ENCODE measurements around the gene MFAP1.
A peak's percentile ranks its signal among the peaks of the same experiment; 100 is the strongest.
"Not testable (repeated sequence)": the region's sequence is repeated elsewhere in the genome, so short reads cannot be mapped to it uniquely, and the experiment has no call there.

The MFAP1 gene

GRCh38 chr15:43828061-43828657, 3.7 kb upstream of the MFAP1 start:
- H3F3A ChIP-seq (ENCODE audit: control insufficient read depth, insufficient read depth) = peaks cover 23% of the 10 kb centered on the region
- H3K27ac ChIP-seq (ENCODE audit: low read depth, low read length) = peak overlapping the region; percentile 83
- TF ChIP-seq EZH2phosphoT487 (IDR thresholded peaks at IDR 0.05; ENCODE audit: borderline replicate concordance, low read length) (no peak), CTCF (IDR thresholded peaks at IDR 0.05; ENCODE audit: low read depth, low read length, poor library complexity, severe bottlenecking) (no peak)
- H3K9me2 ChIP-seq (replicated peaks; ENCODE audit: control insufficient read depth, low read length) = no peaks in the 10 kb centered on the region
- H3K4me3 ChIP-seq (ENCODE audit: low read length) = peak overlapping the region; percentile 85
- H3K4me2 ChIP-seq (ENCODE audit: low read length) = peak overlapping the region; percentile 92
- H3K9me3 ChIP-seq (ENCODE audit: control insufficient read depth, insufficient read depth, low read length) = no peaks in the 10 kb centered on the region
- no peaks in the 10 kb centered on the region for H3K27me3 ChIP-seq (ENCODE audit: control insufficient read depth, low read length)
- H3K79me2 ChIP-seq (ENCODE audit: control insufficient read depth, low read length) = peaks cover 98% of the 10 kb centered on the region
- peaks cover 16% of the 10 kb centered on the region for H4K20me1 ChIP-seq (ENCODE audit: control insufficient read depth, insufficient read depth, low read depth, low read length)
- H3K4me1 ChIP-seq (ENCODE audit: control insufficient read depth, low read length) = peaks cover 63% of the 10 kb centered on the region
- H3K36me3 ChIP-seq (ENCODE audit: control insufficient read depth, low read length) = peaks cover 73% of the 10 kb centered on the region

DNA sequence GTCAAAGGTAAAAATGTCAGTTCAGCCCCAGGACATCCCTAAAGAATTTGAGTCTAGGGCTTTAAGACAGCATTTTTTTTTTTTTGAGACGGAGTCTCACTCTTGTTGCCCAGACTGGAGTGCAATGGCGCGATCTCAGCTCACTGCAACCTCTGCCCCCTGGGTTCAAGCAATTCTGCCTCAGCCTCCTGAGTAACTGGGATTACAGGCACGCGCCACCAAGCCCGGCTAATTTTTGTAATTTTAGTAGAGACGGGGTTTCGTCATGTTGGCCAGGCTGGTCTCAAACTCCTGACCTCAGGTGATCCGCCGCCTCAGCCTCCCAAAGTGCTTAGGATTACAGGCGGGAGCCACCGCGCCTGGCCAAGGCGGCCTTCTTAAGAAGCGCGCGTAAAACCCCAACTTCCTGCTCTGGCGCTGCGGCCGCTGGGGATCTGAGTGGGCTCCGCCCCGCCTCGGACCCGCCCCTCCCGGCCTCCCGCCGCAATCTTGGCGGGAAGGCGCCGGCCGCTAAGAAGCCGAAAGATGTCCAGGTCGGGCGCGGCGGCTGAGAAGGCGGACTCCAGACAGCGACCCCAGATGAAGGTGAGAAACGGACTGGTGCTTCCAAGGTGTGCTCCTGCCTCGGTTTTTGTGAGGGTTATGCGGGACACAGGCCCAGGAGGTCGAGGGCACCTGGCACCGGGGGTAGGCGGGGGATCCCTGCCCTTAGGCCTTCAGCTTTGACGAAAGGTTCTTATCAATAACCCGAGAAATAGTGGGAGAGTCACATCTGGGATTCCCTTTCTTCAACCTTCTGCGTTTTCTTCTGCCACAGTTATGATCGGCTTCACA, 2.2 kb upstream of the MFAP1 start, which contains the start of gene WDR76:
Gene WDR76, plus strand, starts transcription at position 495 of the 834 bp plus-strand sequence. Its CDS starts 31 bp downstream, at position 526.
- H3K79me2 ChIP-seq (ENCODE audit: control insufficient read depth, low read length) = peaks cover 98% of the 10 kb centered on the region
- no peak for TF ChIP-seq EZH2phosphoT487 (IDR thresholded peaks at IDR 0.05; ENCODE audit: borderline replicate concordance, low read length)
- TF ChIP-seq CTCF (IDR thresholded peaks at IDR 0.05; ENCODE audit: low read depth, low read length, poor library complexity, severe bottlenecking) = no peak
- H3K27ac ChIP-seq (ENCODE audit: low read depth, low read length) = peak within 1 kb of the TSS; percentile 83

DNA sequence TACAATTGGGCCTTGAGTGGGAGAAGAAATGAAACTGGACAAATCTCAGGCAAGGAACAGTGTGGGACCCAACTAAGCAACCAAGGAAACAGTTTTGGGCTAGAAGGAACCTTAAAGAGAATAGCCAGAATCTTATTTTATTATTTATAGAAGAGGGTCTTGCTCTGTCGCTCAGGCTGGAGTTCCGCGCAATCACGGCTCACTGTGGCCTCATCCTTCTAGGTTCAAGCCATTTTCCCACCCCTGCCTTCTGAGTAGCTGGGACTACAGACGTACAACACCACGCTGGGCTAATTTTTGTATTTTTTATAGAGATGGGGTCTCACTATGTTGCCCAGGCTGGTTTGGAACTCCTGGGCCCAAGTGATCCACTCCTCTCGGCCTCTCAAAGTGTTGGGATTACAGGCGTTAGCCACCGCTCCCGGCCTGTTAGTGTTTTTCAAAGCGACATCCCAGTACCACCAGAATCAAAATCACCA, 1.6 kb upstream of the MFAP1 start:
- peak overlapping the region; percentile 85 for H3K4me3 ChIP-seq (ENCODE audit: low read length)
- TF ChIP-seq EZH2phosphoT487 (IDR thresholded peaks at IDR 0.05; ENCODE audit: borderline replicate concordance, low read length) (no peak), CTCF (IDR thresholded peaks at IDR 0.05; ENCODE audit: low read depth, low read length, poor library complexity, severe bottlenecking) (no peak)
- peaks cover 98% of the 10 kb centered on the region for H3K79me2 ChIP-seq (ENCODE audit: control insufficient read depth, low read length)
- H3K36me3 ChIP-seq (ENCODE audit: control insufficient read depth, low read length) = peaks cover 69% of the 10 kb centered on the region
- no peaks in the 10 kb centered on the region for H3K9me3 ChIP-seq (ENCODE audit: control insufficient read depth, insufficient read depth, low read length)
- no peaks in the 10 kb centered on the region for H3K27me3 ChIP-seq (ENCODE audit: control insufficient read depth, low read length)
- peaks cover 61% of the 10 kb centered on the region for H3K4me1 ChIP-seq (ENCODE audit: control insufficient read depth, low read length)
- H3K27ac ChIP-seq (ENCODE audit: low read depth, low read length) = peak overlapping the region; percentile 83
- H3F3A ChIP-seq (ENCODE audit: control insufficient read depth, insufficient read depth) = peaks cover 17% of the 10 kb centered on the region
- H3K4me2 ChIP-seq (ENCODE audit: low read length) = peak overlapping the region; percentile 92
- H3K9me2 ChIP-seq (replicated peaks; ENCODE audit: control insufficient read depth, low read length) = no peaks in the 10 kb centered on the region
- H4K20me1 ChIP-seq (ENCODE audit: control insufficient read depth, insufficient read depth, low read depth, low read length) = peaks cover 13% of the 10 kb centered on the region; the same call in 1 of the 2 replicates

More for the DNA sequence above, 2.2 kb upstream of the MFAP1 start, which contains the start of gene WDR76:
- peaks cover 61% of the 10 kb centered on the region for H3K4me1 ChIP-seq (ENCODE audit: control insufficient read depth, low read length)
- H4K20me1 ChIP-seq (ENCODE audit: control insufficient read depth, insufficient read depth, low read depth, low read length) = peaks cover 11% of the 10 kb centered on the region
- H3K36me3 ChIP-seq (ENCODE audit: control insufficient read depth, low read length) = peaks cover 69% of the 10 kb centered on the region
- no peaks in the 10 kb centered on the region for H3K27me3 ChIP-seq (ENCODE audit: control insufficient read depth, low read length)
- H3K9me2 ChIP-seq (replicated peaks; ENCODE audit: control insufficient read depth, low read length) = no peaks in the 10 kb centered on the region
- no peaks in the 10 kb centered on the region for H3K9me3 ChIP-seq (ENCODE audit: control insufficient read depth, insufficient read depth, low read length)
- H3F3A ChIP-seq (ENCODE audit: control insufficient read depth, insufficient read depth) = peaks cover 19% of the 10 kb centered on the region
- peak within 1 kb of the TSS; percentile 85 for H3K4me3 ChIP-seq (ENCODE audit: low read length)
- H3K4me2 ChIP-seq (ENCODE audit: low read length) = peak within 1 kb of the TSS; percentile 92

DNA sequence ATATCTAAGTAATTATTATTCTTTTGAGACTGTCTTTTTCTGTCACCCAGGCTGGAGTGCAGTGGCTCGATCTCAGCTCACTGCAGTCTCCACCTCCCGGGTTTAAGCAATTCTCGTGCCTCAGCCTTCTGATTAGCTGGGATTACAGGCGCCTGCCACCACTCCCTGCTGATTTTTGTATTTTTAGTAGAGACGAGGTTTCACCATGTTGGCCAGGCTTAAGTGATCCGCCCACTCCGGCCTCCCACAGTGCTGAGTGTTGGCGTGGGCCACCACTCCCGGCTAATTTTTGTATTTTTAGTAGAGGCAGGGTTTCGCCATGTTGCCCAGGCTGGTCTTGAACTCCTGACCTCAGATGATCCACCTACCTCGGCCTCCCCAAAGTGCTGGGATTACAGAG, 815 bp upstream of the MFAP1 start:
- Histone ChIP-seq H3K27ac (ENCODE audit: low read depth, low read length) (peak overlapping the region; percentile 83), H3K4me2 (ENCODE audit: low read length) (peak overlapping the region; percentile 65; the same call in 1 of the 2 replicates), H3F3A (ENCODE audit: control insufficient read depth, insufficient read depth) (peaks cover 17% of the 10 kb centered on the region), H3K4me1 (ENCODE audit: control insufficient read depth, low read length) (peaks cover 59% of the 10 kb centered on the region), H4K20me1 (ENCODE audit: control insufficient read depth, insufficient read depth, low read depth, low read length) (peaks cover 15% of the 10 kb centered on the region; the same call in 1 of the 2 replicates), H3K79me2 (ENCODE audit: control insufficient read depth, low read length) (peaks cover 98% of the 10 kb centered on the region), H3K36me3 (ENCODE audit: control insufficient read depth, low read length) (peaks cover 68% of the 10 kb centered on the region)
- not testable (repeated sequence) for H3K9me3 ChIP-seq (ENCODE audit: control insufficient read depth, insufficient read depth, low read length); H3K9me2 ChIP-seq (replicated peaks; ENCODE audit: control insufficient read depth, low read length); H3K27me3 ChIP-seq (ENCODE audit: control insufficient read depth, low read length); H3K4me3 ChIP-seq (ENCODE audit: low read length)

Measured in DOHH2 (cell line).